Uterus (tissue), 2 donors: ENCODE data around the gene ATP10A.

Experiments
- CTCF ChIP-seq, 4 experiments: fragments of 200-600 bp in 2 of 4; fragments of 450-650 bp in 2 of 4; sonication (generic) in 2 of 4; IDR thresholded peaks; one replicate each; pipeline ENCODE4 v1.5.1; 2016 to 2019; ENCODE audit warnings: antibody characterized with exemption in 4 of 4, mild to moderate bottlenecking in 2 of 4, moderate library complexity in 1 of 4
- POLR2A ChIP-seq, 2 donors: fragments of 450-650 bp; IDR thresholded peaks; one replicate each; pipeline ENCODE4 v1.6.1; 2016; ENCODE audit warnings: antibody characterized with exemption in 2 of 2, mild to moderate bottlenecking in 1 of 2, moderate library complexity in 1 of 2

GRCh38 chr15:25742776-25743547, 120.2 kb downstream of the ATP10A start:
- TF ChIP-seq CTCF (IDR thresholded peaks at IDR 0.05) (no peak), POLR2A (IDR thresholded peaks at IDR 0.05) (no peak)
